Measurements from ENCODE around the gene ABHD12B. TPM values are rescaled to one million over a fixed set of nuclear protein-coding genes. Genes with fewer than 3 reads are reported as not detected.

Gene ABHD12B
- total and polyA plus RNA-seq, 2 donors (not counting 3 experiments of a cell fraction or from before 2014, with no cell fraction given): not detected

GRCh38 chr14:50825307-50825706 lies 46.5 kb upstream of the ABHD12B start:
- peaks cover 0 to 2% of the 10 kb centered on the region in 2 experiments for H3K36me3 ChIP-seq (ENCODE audit: control insufficient read depth in 2 of 2, extremely low read depth in 1 of 2, insufficient read depth in 2 of 2, low read length in 2 of 2)
- no peak for DNase-seq (ENCODE audit: low read depth, low spot score)
- H3K27me3 ChIP-seq (ENCODE audit: control insufficient read depth in 2 of 2, insufficient read depth in 2 of 2, low read length in 2 of 2): no peaks in the 10 kb centered on the region
- H3K9me1 ChIP-seq (replicated peaks; ENCODE audit: control insufficient read depth, extremely low read depth, insufficient read depth, low read length): no peaks in the 10 kb centered on the region
- TF ChIP-seq POLR2AphosphoS5 (IDR thresholded peaks at IDR 0.05; ENCODE audit: insufficient read depth, low read depth, low read length): no peak
- no peak for TF ChIP-seq FOS (IDR thresholded peaks at IDR 0.05; ENCODE audit: borderline replicate concordance, insufficient read depth, low read length)
- no peak for TF ChIP-seq MYC (IDR thresholded peaks at IDR 0.05; ENCODE audit: low read depth, low read length)
- TF ChIP-seq POLR2A (IDR thresholded peaks at IDR 0.05; ENCODE audit: low read depth, low read length): no peak
- no peak for TF ChIP-seq JUN (IDR thresholded peaks at IDR 0.05; ENCODE audit: borderline replicate concordance, insufficient read depth, insufficient read length, low read depth)
- TF ChIP-seq EZH2 (IDR thresholded peaks at IDR 0.05; ENCODE audit: borderline replicate concordance, low read depth, low read length, severe bottlenecking): no peak
- no TSS peak for BruUV-seq (replicated peaks)
- peaks cover 92% of the 10 kb centered on the region for H3K79me2 ChIP-seq (ENCODE audit: control insufficient read depth, insufficient read depth, low read length)
- intact Hi-C loops (cut with micrococcal nuclease): no loop called here
- ChIA-PET CTCF (no interaction called here), POLR2A (no interaction called here)
- H3K4me1 ChIP-seq (ENCODE audit: control insufficient read depth, extremely low read depth, insufficient read depth, low read length): peaks cover 13% of the 10 kb centered on the region
- H2AFZ ChIP-seq (ENCODE audit: low read depth, low read length): no peak overlapping the region
- no peak overlapping the region for H3K27ac ChIP-seq (ENCODE audit: insufficient read depth, low read depth, low read length)
- H3K9ac ChIP-seq (replicated peaks; ENCODE audit: extremely low read depth, insufficient read depth, low read length): no peak overlapping the region
- no peaks in the 10 kb centered on the region for H3K9me3 ChIP-seq (replicated peaks; ENCODE audit: control insufficient read depth, insufficient read depth, low read length)
- no peak overlapping the region for H3K4me3 ChIP-seq (replicated peaks in 1 of 3; ENCODE audit: insufficient read depth in 1 of 3, low read depth in 1 of 3, low read length in 3 of 3)
- peaks cover 12% of the 10 kb centered on the region for H4K20me1 ChIP-seq (replicated peaks; ENCODE audit: control insufficient read depth, extremely low read depth, insufficient read depth, low read length)
- dilution Hi-C loops (cut with MboI; ENCODE audit: extremely low pct_ligation_motif_present, low sequenced_read_pairs): no loop called here
- no peak overlapping the region for H3K4me2 ChIP-seq (ENCODE audit: insufficient read depth, low read length)
- FAIRE-seq: no peak

GRCh38 chr14:50826681-50827080 lies 45.2 kb upstream of the ABHD12B start:
- Histone ChIP-seq H3K4me3 (replicated peaks in 1 of 3; ENCODE audit: insufficient read depth in 1 of 3, low read depth in 1 of 3, low read length in 3 of 3) (no peak overlapping the region), H3K4me2 (ENCODE audit: insufficient read depth, low read length) (no peak overlapping the region), H3K36me3 (ENCODE audit: control insufficient read depth in 2 of 2, extremely low read depth in 1 of 2, insufficient read depth in 2 of 2, low read length in 2 of 2) (peaks cover 0 to 2% of the 10 kb centered on the region in 2 experiments), H3K9me1 (replicated peaks; ENCODE audit: control insufficient read depth, extremely low read depth, insufficient read depth, low read length) (no peaks in the 10 kb centered on the region), H3K79me2 (ENCODE audit: control insufficient read depth, insufficient read depth, low read length) (peaks cover 81% of the 10 kb centered on the region), H3K9me3 (replicated peaks; ENCODE audit: control insufficient read depth, insufficient read depth, low read length) (no peaks in the 10 kb centered on the region), H3K27ac (ENCODE audit: insufficient read depth, low read depth, low read length) (no peak overlapping the region), H2AFZ (ENCODE audit: low read depth, low read length) (no peak overlapping the region), H3K27me3 (ENCODE audit: control insufficient read depth in 2 of 2, insufficient read depth in 2 of 2, low read length in 2 of 2) (no peaks in the 10 kb centered on the region), H4K20me1 (replicated peaks; ENCODE audit: control insufficient read depth, extremely low read depth, insufficient read depth, low read length) (peaks cover 12% of the 10 kb centered on the region), H3K4me1 (ENCODE audit: control insufficient read depth, extremely low read depth, insufficient read depth, low read length) (peaks cover 17% of the 10 kb centered on the region), H3K9ac (replicated peaks; ENCODE audit: extremely low read depth, insufficient read depth, low read length) (no peak overlapping the region)
- CTCF ChIA-PET: interaction anchor here (1.2 to 7.5 kb wide), 4 partner anchors 10 to 32 kb away, joined by 5 to 72 read pairs (median 8); no protein-coding TSS in a partner anchor
- no TSS peak for BruUV-seq (replicated peaks)
- TF ChIP-seq POLR2AphosphoS5 (IDR thresholded peaks at IDR 0.05; ENCODE audit: insufficient read depth, low read depth, low read length): no peak
- TF ChIP-seq POLR2A (IDR thresholded peaks at IDR 0.05; ENCODE audit: low read depth, low read length): no peak
- no peak for TF ChIP-seq JUN (IDR thresholded peaks at IDR 0.05; ENCODE audit: borderline replicate concordance, insufficient read depth, insufficient read length, low read depth)
- TF ChIP-seq FOS (IDR thresholded peaks at IDR 0.05; ENCODE audit: borderline replicate concordance, insufficient read depth, low read length): no peak
- dilution Hi-C loops (cut with MboI; ENCODE audit: extremely low pct_ligation_motif_present, low sequenced_read_pairs) (no loop called here), intact Hi-C loops (cut with micrococcal nuclease) (no loop called here)
- FAIRE-seq (no peak), DNase-seq (ENCODE audit: low read depth, low spot score) (no peak)
- POLR2A ChIA-PET: no interaction called here
